Epithelial cell of proximal tubule (primary cell): ENCODE results near the gene ZFP36L1. TPM values are rescaled to one million over a fixed set of nuclear protein-coding genes. Genes with fewer than 3 reads are reported as not detected.

Experiments used
- DNase-seq: peaks from one replicate; pipeline ENCODE4 v3.0.0-alpha.2; 2011; ENCODE audit warnings: low read depth
- H3K4me3 ChIP-seq: 2 replicates; pipeline ENCODE4 v1.5.1; 2011; ENCODE audit warnings: low read depth, mild to moderate bottlenecking, low read length
- CTCF ChIP-seq: conservative IDR thresholded peaks from 2 replicates; pipeline ENCODE4 v1.5.1; 2012; ENCODE audit warnings: low read depth, mild to moderate bottlenecking, low read length
- total RNA-seq: library from RNA; depleted of rRNA; stranded (reverse); fragments of >200 nt; gene quantifications from 2 replicates; pipeline ENCODE4 v1.2.3, GENCODE V29; 2015

The ZFP36L1 gene
- total RNA-seq, 1 donor from 2014 or later: 142 TPM

GRCh38 chr14:68820999-68821683 is 28.3 kb upstream of the ZFP36L1 start:
- no peak for TF ChIP-seq CTCF
- no peak for DNase-seq
- no peak overlapping the region for H3K4me3 ChIP-seq

DNA sequence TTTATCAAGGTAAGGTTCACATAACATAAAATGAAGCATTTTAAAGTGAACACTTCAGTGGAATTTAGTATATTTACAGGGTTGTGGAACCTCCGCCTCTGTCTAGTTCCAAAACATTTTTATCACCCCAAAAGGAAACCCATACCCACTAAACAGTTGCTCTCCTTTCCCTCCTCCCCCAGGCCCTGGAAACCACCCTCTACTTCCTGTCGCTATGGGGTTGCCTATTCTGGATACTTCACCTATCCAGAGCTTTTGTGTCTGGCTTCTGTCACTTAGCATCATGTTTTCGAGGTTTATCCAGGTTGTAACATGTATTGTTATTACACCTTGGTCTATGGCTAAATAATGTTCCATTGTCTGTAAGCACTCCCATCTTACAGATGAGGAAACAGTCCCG is 27.7 kb upstream of the ZFP36L1 start:
- no peak for TF ChIP-seq CTCF
- DNase-seq: no peak

DNA sequence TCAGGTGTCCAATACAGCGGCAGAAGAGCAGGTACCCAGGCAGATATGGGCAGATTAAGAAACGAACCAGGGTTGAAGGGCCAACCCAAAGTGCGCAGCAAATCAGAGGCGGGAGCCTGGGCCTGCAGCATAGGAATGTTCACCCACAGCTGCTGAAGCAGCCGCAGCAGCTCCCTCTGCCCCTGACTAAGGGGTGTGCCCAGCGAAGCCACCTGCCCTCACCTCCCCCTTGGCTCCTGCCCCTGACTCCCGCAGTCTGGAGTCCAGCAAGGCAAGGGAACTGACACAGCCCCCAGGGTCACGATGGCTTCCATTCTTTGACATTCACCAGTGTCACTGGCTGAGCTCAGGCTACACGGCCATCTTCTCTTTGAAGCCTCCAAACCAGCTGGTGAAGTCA is 27.3 kb upstream of the ZFP36L1 start:
- H3K4me3 ChIP-seq: no peak overlapping the region
- TF ChIP-seq CTCF: no peak
- DNase-seq: no peak

More for the DNA sequence above, 27.7 kb upstream of the ZFP36L1 start:
- H3K4me3 ChIP-seq: no peak overlapping the region

- TF ChIP-seq CTCF: no peak
- DNase-seq: peak; percentile 64
- no peak overlapping the region for H3K4me3 ChIP-seq
Measured at GRCh38 chr14:68819260-68819691, 26.4 kb upstream of the ZFP36L1 start.

DNA sequence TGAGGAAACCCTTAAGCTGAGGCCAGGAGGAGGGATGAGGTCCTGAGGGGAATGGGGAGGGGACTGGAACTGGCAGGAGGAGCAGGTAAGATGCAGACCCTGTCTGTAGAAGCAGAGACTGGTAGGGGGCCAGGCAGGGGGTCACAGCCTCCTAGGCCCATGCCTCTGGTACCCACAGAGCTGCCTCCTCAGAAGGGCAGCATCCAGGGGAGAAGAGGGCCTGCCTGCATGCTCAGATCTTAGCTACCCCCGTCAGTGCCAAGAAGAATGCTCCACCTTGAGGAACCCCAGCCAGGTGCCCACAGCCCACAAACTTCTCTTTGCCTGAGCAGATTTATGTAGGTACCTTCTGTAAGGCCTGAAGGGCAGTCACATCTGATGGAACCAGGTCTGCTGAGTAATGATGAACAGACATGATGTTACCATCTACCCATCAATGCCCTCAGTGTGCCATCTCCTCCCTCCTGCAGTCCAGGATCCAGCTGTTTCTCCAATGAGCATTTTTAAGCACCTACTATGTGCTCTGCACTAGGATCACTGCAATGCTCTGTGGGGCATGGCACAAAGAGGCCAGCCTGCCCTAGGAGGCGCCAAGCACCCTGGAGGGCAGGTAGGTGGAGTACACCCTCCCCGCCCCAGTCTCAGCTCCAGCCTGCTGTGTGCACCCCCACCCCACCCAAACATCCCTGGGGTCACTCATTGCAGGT is 24.8 kb upstream of the ZFP36L1 start:
- no peak for DNase-seq
- H3K4me3 ChIP-seq: no peak overlapping the region
- TF ChIP-seq CTCF: no peak

- peak overlapping the region; percentile 60 for H3K4me3 ChIP-seq
- no peak for DNase-seq
- no peak for TF ChIP-seq CTCF
Measured at GRCh38 chr14:68816943-68817430, 24.1 kb upstream of the ZFP36L1 start.
